ENCODE measurements around the gene TBC1D9B. TPM values are rescaled to one million over a fixed set of nuclear protein-coding genes. Genes with fewer than 3 reads are reported as not detected.
A peak's percentile ranks its signal among the peaks of the same experiment; 100 is the strongest.

The TBC1D9B gene
- total and polyA plus RNA-seq, 2 of the 13 experiments (the other 11 are each of a cell fraction or from before 2014, with no cell fraction given) = 35.0 to 50.0 TPM

DNA sequence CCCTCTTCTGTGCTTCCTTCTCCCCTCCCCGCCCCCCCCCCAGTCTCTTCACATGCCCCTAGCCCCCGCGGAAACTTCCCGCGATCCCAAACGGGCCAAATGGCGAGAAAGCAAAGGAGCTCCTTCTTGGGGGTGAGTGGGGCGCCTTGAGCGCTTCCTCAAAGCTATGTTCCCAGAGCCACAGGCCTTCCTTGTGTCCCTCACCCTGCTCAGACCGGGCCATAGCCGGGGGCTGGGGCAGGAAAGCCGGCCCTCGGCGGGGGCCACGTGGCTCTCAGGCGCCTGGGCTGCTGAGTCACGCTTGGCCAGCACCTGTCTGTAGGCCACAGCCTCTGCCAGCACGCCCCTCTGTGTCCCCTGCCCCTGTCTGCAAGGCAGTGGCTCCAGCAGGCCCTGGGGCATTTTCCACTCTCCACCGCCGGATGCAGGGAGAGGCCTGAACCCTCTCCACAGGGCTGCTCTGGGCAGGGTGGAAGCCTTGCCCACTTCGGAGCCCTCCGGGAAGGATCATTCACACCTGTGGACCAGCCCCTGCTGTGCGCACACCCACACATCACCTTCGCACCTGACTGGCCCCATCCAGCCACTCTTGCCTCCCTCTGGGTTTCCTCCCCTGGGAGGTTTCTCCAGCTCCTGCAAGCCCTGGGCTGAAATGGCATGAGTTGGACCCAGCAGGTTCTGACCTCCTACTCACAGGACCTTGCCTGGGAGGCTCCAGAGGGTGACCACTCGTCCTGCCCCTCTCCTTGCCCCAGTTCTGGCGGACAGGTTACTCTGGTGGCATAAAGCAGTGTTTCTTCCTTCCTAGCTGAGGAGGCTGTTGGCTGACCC is 88.2 kb downstream of the TBC1D9B start (continued):
- TF ChIP-seq, protein P1, sequence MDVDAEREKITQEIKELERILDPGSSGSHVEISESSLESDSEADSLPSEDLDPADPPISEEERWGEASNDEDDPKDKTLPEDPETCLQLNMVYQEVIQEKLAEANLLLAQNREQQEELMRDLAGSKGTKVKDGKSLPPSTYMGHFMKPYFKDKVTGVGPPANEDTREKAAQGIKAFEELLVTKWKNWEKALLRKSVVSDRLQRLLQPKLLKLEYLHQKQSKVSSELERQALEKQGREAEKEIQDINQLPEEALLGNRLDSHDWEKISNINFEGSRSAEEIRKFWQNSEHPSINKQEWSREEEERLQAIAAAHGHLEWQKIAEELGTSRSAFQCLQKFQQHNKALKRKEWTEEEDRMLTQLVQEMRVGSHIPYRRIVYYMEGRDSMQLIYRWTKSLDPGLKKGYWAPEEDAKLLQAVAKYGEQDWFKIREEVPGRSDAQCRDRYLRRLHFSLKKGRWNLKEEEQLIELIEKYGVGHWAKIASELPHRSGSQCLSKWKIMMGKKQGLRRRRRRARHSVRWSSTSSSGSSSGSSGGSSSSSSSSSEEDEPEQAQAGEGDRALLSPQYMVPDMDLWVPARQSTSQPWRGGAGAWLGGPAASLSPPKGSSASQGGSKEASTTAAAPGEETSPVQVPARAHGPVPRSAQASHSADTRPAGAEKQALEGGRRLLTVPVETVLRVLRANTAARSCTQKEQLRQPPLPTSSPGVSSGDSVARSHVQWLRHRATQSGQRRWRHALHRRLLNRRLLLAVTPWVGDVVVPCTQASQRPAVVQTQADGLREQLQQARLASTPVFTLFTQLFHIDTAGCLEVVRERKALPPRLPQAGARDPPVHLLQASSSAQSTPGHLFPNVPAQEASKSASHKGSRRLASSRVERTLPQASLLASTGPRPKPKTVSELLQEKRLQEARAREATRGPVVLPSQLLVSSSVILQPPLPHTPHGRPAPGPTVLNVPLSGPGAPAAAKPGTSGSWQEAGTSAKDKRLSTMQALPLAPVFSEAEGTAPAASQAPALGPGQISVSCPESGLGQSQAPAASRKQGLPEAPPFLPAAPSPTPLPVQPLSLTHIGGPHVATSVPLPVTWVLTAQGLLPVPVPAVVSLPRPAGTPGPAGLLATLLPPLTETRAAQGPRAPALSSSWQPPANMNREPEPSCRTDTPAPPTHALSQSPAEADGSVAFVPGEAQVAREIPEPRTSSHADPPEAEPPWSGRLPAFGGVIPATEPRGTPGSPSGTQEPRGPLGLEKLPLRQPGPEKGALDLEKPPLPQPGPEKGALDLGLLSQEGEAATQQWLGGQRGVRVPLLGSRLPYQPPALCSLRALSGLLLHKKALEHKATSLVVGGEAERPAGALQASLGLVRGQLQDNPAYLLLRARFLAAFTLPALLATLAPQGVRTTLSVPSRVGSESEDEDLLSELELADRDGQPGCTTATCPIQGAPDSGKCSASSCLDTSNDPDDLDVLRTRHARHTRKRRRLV (CRISPR knock-in tag; IDR thresholded peaks at IDR 0.05) = peak; percentile 66
- TF ChIP-seq HNRNPL (IDR thresholded peaks at IDR 0.05; ENCODE audit: low read depth, low read length) = peak; percentile 88
- TF ChIP-seq POLR2G (IDR thresholded peaks at IDR 0.05; ENCODE audit: low read depth, low read length) = peak; percentile 68
- TF ChIP-seq ZNF563 (CRISPR knock-in tag; IDR thresholded peaks at IDR 0.05) = peak; percentile 7; the same call in 1 of the 2 replicates
- TF ChIP-seq PHF8 (CRISPR knock-in tag; IDR thresholded peaks at IDR 0.05) = 0 out of 2 replicates have a peak, but pooled peaks have one; percentile 48
- no peak for TF ChIP-seq CBFB (CRISPR knock-in tag; IDR thresholded peaks at IDR 0.05)

Data from HepG2 (cell line).